ENCODE data around the gene BCAT1.

DNA sequence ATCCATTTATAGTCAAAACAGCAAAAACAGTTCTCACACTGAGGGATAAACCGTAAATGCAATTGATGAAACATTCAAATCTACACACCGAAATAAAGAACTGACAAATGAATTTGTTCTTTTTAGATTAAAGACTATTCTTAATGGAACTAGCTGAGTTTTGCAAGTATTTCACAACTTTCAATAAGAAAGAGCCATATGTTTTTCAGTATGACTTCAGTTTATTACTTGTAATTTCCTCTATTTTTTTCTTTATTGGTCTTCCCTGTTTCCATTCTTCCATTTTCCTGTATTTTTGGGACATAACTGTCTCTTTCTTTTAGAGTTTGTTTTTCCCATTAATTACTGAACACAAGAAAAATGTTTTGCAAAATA is 4.3 kb downstream of the BCAT1 start:
- TF ChIP-seq, protein P1, sequence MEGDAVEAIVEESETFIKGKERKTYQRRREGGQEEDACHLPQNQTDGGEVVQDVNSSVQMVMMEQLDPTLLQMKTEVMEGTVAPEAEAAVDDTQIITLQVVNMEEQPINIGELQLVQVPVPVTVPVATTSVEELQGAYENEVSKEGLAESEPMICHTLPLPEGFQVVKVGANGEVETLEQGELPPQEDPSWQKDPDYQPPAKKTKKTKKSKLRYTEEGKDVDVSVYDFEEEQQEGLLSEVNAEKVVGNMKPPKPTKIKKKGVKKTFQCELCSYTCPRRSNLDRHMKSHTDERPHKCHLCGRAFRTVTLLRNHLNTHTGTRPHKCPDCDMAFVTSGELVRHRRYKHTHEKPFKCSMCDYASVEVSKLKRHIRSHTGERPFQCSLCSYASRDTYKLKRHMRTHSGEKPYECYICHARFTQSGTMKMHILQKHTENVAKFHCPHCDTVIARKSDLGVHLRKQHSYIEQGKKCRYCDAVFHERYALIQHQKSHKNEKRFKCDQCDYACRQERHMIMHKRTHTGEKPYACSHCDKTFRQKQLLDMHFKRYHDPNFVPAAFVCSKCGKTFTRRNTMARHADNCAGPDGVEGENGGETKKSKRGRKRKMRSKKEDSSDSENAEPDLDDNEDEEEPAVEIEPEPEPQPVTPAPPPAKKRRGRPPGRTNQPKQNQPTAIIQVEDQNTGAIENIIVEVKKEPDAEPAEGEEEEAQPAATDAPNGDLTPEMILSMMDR (IDR thresholded peaks at IDR 0.05; ENCODE audit: low read length), result no peak
- no peak for TF ChIP-seq EZH2 (IDR thresholded peaks at IDR 0.05; ENCODE audit: borderline replicate concordance, low read length)

All from OCI-LY1 (cell line).